Measurements from ENCODE around the gene FSHR.

FSHR gene

DNA sequence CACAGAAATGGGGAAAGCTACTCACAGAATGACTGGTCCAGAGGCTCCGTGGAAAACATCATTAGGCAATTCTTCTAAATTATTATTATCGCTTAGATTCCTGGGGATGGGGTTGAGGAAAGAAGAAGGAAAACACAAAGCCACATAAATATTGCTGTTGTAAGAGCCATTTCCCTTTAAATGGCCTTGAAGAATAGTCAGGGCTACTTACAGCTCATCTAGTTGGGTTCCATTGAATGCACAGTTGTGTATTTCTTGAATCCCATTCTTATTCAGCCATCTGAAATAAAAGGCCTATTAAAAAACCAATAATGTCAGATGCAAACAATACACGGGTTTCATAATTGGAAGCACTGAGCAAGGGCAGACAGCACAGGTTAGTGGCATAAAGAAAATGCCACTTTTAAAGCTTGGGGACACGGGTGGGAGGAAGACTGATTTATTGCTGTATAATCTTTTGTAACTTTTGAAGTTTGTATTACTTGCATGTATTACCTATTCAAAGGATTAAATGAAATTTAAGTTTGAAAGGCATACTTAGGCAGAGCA, 171.4 kb downstream of the FSHR start:
- TF ChIP-seq ZNF274 (IDR thresholded peaks at IDR 0.05; ENCODE audit: low read depth, low read length): no peak
- H3K4me3 ChIP-seq (ENCODE audit: low read length): no peak overlapping the region

GRCh38 chr2:48980846-48981245, 173.5 kb downstream of the FSHR start:
- no peak overlapping the region for H3K4me3 ChIP-seq (ENCODE audit: low read length)
- TF ChIP-seq ZNF274 (IDR thresholded peaks at IDR 0.05; ENCODE audit: low read depth, low read length): no peak

DNA sequence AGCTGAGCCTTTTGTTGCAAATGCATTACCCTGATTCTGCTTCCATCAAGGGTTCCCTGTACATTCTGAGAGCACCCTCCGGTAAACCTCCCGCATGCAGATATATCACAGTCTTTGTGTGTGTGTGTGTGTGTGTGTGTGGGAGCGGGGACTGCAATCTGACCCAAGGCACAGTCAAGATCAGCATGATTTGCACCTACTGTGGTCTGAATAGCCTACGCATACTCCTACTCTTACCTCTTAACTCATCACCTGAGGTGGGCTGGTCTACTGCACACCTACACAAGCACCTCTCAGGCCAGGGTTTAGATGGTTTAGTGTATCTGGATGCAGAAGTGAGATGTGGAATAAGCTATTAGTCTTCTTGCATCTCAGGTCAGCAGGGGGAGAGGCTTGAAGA, 174.6 kb downstream of the FSHR start:
- H3K4me3 ChIP-seq (ENCODE audit: low read length): no peak overlapping the region
- TF ChIP-seq ZNF274 (IDR thresholded peaks at IDR 0.05; ENCODE audit: low read depth, low read length): no peak

DNA sequence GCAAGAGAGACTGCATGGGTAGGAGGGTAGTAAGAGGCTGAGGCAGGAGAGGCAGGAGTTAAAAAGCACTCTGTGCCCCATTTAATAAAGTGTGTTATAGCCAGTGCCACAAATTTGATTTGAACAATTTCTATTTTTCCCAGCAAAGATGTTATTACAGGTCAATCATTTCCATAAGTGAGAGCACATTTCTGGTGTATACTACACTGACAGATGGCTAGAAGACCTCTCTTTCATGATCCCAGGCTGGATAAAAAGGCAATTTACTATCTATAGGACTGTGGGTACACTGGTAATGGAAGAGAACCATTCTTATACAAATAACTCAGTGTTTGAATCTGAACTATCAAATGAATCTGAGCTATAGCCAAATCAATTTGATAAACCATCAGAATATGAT, 176.2 kb downstream of the FSHR start:
- TF ChIP-seq ZNF274 (IDR thresholded peaks at IDR 0.05; ENCODE audit: low read depth, low read length): no peak
- H3K4me3 ChIP-seq (ENCODE audit: low read length): no peak overlapping the region

DNA sequence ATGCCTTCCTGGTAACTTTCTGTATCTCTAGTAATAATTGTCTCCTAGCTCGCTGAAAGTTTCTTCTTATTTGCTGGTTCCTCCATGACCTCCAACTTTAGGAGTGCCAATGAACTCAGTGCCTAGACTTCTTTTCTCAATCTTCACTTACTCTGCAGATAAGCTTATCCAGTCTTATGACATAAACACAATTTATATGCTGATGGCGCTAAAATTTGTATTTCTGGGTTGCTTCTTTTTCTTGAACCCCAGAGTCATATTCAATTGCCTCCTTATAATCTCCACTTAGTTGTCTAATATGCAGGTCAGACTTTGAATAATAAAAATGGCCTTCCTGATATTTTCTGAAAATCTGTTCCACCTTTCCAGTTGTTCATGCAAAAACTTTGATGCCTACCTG, 182.5 kb downstream of the FSHR start:
- no peak for TF ChIP-seq ZNF274 (IDR thresholded peaks at IDR 0.05; ENCODE audit: low read depth, low read length)
- no peak overlapping the region for H3K4me3 ChIP-seq (ENCODE audit: low read length)

DNA sequence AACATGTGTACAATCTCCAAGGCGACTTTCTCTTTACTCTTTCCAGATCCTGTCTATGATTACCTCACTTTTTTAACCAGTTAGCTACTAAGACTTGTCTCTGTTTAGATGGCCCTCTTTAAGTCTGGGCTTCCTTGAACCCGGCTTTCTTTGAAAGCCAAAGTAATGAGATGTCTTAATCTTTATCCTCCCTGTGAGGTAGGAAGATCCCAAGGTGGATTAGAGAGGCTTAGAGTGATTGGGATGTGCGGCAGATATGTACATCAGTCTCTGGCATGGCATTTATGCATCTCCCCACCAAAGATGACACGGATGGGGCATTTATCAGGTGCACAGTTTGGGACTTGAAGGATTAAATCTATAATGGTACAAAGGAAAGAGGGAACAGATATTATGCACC, 186.3 kb downstream of the FSHR start:
- H3K4me3 ChIP-seq (ENCODE audit: low read length): no peak overlapping the region
- no peak for TF ChIP-seq ZNF274 (IDR thresholded peaks at IDR 0.05; ENCODE audit: low read depth, low read length)

- no peak for TF ChIP-seq ZNF274 (IDR thresholded peaks at IDR 0.05; ENCODE audit: low read depth, low read length)
- H3K4me3 ChIP-seq (ENCODE audit: low read length): no peak overlapping the region
Observed at GRCh38 chr2:48965204-48965603, 189.1 kb downstream of the FSHR start.

GRCh38 chr2:48961009-48961408, 193.3 kb downstream of the FSHR start:
- H3K4me3 ChIP-seq (ENCODE audit: low read length): no peak overlapping the region
- no peak for TF ChIP-seq ZNF274 (IDR thresholded peaks at IDR 0.05; ENCODE audit: low read depth, low read length)

GRCh38 chr2:48954935-48955334, 199.4 kb downstream of the FSHR start:
- H3K4me3 ChIP-seq (ENCODE audit: low read length): no peak overlapping the region
- TF ChIP-seq ZNF274 (IDR thresholded peaks at IDR 0.05; ENCODE audit: low read depth, low read length): no peak

DNA sequence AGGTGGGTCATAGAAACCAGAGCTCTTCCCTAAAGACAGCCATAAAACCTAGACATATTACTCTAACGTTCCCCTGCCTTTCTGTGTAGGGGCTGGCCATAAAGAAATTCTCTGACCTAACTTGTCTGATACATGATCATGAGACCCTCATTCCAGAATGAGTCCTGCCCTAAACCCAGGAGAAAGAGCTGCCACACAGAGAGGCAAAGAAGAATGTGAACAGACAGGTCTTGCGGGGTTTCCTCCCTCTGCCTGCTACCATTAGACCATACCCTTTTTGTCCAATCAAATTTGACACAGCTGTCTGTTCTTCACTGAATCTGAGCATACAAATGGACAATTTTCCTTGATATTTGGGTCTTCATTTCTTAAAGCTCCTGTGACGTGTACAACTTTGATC, 200.0 kb downstream of the FSHR start:
- H3K4me3 ChIP-seq (ENCODE audit: low read length): no peak overlapping the region
- no peak for TF ChIP-seq ZNF274 (IDR thresholded peaks at IDR 0.05; ENCODE audit: low read depth, low read length)

DNA sequence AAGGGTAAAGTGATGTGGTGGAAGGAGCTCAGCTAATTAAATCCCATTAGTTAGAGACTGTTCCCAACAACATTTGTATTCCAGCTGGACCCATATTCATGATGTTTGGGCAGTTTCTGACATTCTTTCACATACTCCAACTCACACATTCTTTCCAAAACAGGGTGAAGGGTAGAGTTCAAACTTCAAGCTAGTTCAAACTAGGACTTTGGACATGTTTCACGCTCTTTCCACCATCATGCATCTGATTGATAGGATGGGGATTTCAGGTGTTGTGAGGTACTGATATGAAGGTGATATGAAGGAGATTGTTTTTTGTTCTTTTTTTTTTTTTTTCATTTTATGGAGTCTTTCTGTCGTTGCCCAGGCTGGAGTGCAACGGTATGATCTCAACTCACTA, 201.7 kb downstream of the FSHR start:
- no peak overlapping the region for H3K4me3 ChIP-seq (ENCODE audit: low read length)
- TF ChIP-seq ZNF274 (IDR thresholded peaks at IDR 0.05; ENCODE audit: low read depth, low read length): no peak

- no peak for TF ChIP-seq ZNF274 (IDR thresholded peaks at IDR 0.05; ENCODE audit: low read depth, low read length)
Observed at GRCh38 chr2:48952143-48952542, 202.2 kb downstream of the FSHR start.

DNA sequence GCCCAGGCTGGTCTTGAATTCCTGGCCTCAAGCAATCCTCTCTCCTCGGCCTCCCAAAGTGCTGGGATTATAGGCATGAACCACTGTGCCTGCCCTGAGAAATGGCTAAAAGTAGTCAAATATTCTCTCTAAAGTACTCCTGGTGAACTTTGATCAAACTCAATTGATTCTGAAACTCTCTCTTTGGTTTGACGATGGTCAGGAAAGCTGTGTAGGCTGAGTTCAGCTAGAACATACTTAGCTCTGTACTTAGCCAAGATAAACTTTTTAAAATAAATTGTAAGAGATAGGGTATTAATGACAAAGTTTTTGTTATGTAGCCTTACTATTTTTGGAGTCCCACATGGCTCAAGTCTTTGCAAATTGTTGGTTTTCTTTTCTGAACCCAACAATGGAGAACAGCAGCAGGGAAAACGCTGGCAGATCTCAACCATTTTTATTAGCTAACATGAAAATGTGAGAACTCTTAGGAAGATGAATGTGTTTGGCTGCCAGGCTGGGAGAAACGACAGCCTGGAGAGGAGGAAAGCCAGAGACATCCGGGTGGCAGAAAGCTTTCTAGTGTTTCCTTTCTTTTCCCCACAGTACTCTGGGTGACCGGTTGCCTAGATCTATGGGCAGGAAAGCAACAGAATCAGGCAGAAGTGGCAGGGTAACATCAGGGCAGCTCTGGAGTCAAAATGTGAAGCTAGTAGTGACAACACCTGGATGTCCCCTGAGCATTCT, 205.8 kb downstream of the FSHR start:
- TF ChIP-seq ZNF274 (IDR thresholded peaks at IDR 0.05; ENCODE audit: low read depth, low read length): no peak
- no peak overlapping the region for H3K4me3 ChIP-seq (ENCODE audit: low read length)

More at GRCh38 chr2:48952143-48952542, 202.2 kb downstream of the FSHR start:
- H3K4me3 ChIP-seq (ENCODE audit: low read length): no peak overlapping the region

GRCh38 chr2:48946449-48947048, 207.8 kb downstream of the FSHR start:
- TF ChIP-seq ZNF274 (IDR thresholded peaks at IDR 0.05; ENCODE audit: low read depth, low read length): no peak
- no peak overlapping the region for H3K4me3 ChIP-seq (ENCODE audit: low read length)

GRCh38 chr2:48944956-48945355, 209.4 kb downstream of the FSHR start:
- H3K4me3 ChIP-seq (ENCODE audit: low read length): no peak overlapping the region
- TF ChIP-seq ZNF274 (IDR thresholded peaks at IDR 0.05; ENCODE audit: low read depth, low read length): no peak
